Large intestine (tissue), 3 donors: ENCODE results near the gene CTTNBP2NL. TPM values are rescaled to one million over a fixed set of nuclear protein-coding genes. Genes with fewer than 3 reads are reported as not detected.
"Not testable (repeated sequence)": the region's sequence is repeated elsewhere in the genome, so short reads cannot be mapped to it uniquely, and the experiment has no call there.

Source experiments
- DNase-seq, 2 donors: peaks; one replicate each; pipeline versions ENCODE4 v3.0.0 to v3.0.0-alpha.2; 2013
- H3K27ac ChIP-seq: one replicate; pipeline ENCODE4 v1.5.1; 2013; ENCODE audit warnings: low read length
- H3K27me3 ChIP-seq: 2 replicates; pipeline ENCODE4 v1.6.1; 2013; ENCODE audit warnings: low read length; ENCODE audit not compliant: control insufficient read depth, insufficient read depth
- H3K36me3 ChIP-seq: 2 replicates; pipeline ENCODE4 v1.6.1; 2013; ENCODE audit warnings: low read length; ENCODE audit not compliant: control insufficient read depth, insufficient read depth
- H3K4me1 ChIP-seq: one replicate; pipeline ENCODE4 v1.6.1; 2013; ENCODE audit warnings: low read length; ENCODE audit not compliant: control insufficient read depth, insufficient read depth
- H3K4me3 ChIP-seq: one replicate; pipeline ENCODE4 v1.5.1; 2013; ENCODE audit warnings: low read length
- H3K9me3 ChIP-seq: one replicate; pipeline ENCODE4 v1.6.1; 2013; ENCODE audit warnings: mild to moderate bottlenecking, low read depth, low read length, moderate library complexity; ENCODE audit not compliant: control insufficient read depth
- WGBS: methylation state at CpG from one replicate; pipeline ENCODE4 v1.1.5; 2013; ENCODE audit warnings: low lambda C conversion rate; ENCODE audit not compliant: insufficient coverage; 5-methylcytosine and 5-hydroxymethylcytosine counted together
- polyA plus RNA-seq: library from polyadenylated mRNA; unstranded; fragments of 120-200 nt; gene quantifications from one replicate; pipeline ENCODE4 v1.2.1, GENCODE V29; 2013

CTTNBP2NL gene
- polyA plus RNA-seq, 1 donor: 21.6 TPM

DNA sequence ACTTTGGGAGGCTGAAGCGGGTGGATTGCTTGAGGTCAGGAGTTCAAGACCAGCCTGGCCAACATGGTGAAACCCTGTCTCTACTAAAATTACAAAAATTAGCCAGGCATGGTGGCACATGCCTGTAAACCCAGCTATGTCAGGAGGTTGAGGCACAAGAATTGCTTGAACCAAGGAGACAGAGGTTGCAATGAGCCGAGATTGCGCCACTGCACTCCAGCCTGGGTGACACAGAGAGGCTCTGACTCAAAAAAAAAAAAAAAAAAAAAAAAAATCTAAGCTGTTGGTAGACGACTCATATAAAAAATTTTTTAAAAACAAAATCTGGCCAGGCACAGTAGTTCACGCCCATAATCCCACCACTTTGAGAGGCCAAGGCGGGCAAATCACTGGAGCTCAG, 91.7 kb downstream of the CTTNBP2NL start:
- not testable (repeated sequence) for H3K4me3 ChIP-seq, H3K4me1 ChIP-seq, DNase-seq, H3K9me3 ChIP-seq, H3K27me3 ChIP-seq, H3K36me3 ChIP-seq, H3K27ac ChIP-seq
- WGBS: no CpG with 5 or more reads among the region's 6 CpGs

DNA sequence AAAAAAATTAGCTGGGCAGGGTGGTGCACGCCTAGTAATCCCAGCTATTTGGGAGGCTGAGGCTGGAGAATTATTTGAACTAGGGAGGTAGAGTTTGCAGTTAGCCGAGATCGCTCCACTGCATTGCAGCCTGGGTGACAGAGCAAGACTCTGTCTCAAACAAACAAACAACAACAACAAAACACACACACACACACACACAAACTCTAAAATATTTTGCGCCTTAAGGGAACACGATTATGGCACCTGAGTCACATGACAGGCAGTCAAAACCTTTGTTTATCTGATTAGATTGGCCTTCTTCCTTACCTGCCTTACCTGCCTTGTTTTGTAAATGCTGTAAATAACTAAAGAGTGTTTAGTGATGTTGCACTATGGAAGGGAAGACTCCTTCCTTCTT, 92.1 kb downstream of the CTTNBP2NL start:
- WGBS: no CpG with 5 or more reads among the region's 5 CpGs
- no peaks in the 10 kb centered on the region for H3K4me1 ChIP-seq

DNA sequence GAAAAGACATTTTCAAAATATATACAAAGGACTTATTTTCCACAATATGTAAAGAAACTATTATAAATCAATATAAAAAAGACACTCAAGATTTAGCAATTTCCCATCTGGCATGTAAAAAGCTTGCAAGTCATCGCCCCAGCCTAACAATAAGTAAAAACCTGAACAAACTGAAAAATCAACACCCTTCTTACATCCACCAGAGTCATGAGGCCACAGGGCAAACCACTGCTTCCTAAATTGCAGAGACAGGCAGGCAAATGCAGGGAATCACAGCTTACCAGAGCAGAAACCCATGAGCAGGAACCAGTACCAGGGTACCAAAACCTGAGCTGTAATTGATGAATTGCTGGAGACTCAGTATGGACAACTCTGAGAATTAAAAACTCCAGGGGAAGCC, 96.1 kb downstream of the CTTNBP2NL start:
- H3K27ac ChIP-seq: no peak overlapping the region
- H3K4me1 ChIP-seq: no peaks in the 10 kb centered on the region
- no peaks in the 10 kb centered on the region for H3K9me3 ChIP-seq
- H3K36me3 ChIP-seq: no peaks in the 10 kb centered on the region
- DNase-seq: no peak
- H3K4me3 ChIP-seq: no peak overlapping the region
- H3K27me3 ChIP-seq: no peaks in the 10 kb centered on the region
- WGBS: no CpG with 5 or more reads among the region's 1 CpG

More for the DNA sequence above, 92.1 kb downstream of the CTTNBP2NL start:
- Histone ChIP-seq H3K4me3 (no peak overlapping the region), H3K36me3 (no peaks in the 10 kb centered on the region), H3K27ac (no peak overlapping the region), H3K27me3 (no peaks in the 10 kb centered on the region), H3K9me3 (no peaks in the 10 kb centered on the region)
- DNase-seq: no peak

DNA sequence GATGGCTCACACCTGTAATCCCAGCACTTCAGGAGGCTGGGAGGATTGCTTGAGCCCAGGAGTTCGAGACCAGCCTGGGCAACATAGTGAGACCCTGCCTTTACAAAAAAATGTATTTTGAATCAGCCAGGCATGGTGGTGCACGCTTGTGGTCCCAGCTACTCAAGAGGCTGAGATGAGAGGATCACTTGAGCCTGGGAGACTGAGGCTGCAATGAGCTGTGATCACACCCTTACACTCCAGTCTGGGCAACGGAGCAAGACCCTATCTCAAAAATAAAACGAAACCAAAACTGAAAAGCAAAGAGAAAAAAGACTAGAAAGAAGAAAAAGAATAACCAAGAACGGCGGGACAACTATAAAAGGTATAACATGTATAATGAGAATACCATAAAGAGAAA, 97.3 kb downstream of the CTTNBP2NL start:
- H3K27me3 ChIP-seq: no peaks in the 10 kb centered on the region
- no peaks in the 10 kb centered on the region for H3K4me1 ChIP-seq
- H3K4me3 ChIP-seq: no peak overlapping the region
- no peak overlapping the region for H3K27ac ChIP-seq
- DNase-seq: no peak
- no peaks in the 10 kb centered on the region for H3K9me3 ChIP-seq
- 97% methylated on average over 5 of the region's 6 CpGs for WGBS
- H3K36me3 ChIP-seq: no peaks in the 10 kb centered on the region

DNA sequence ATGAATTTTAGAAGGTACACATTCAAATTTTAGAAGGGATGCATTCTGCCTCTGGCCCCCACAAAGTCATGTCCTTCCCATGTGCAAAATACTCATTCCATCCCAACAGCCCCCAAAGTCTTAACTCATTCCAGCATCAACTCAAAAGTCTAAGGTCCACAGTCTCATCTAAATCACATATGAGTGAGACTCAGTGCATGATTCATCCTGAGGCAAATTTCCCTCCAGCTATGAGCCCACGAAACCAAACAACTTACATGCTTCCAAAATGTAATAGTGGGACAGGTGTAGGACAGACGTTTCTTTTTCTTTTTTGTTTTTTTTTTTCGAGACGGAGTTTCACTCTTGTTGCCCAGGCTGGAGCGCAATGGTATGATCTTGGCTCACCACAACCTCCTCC, 100.3 kb downstream of the CTTNBP2NL start:
- H3K4me3 ChIP-seq: no peak overlapping the region
- H3K4me1 ChIP-seq: no peaks in the 10 kb centered on the region
- H3K27me3 ChIP-seq: peaks cover 9% of the 10 kb centered on the region
- H3K9me3 ChIP-seq: no peaks in the 10 kb centered on the region
- 100% methylated on average over 2 of the region's 5 CpGs for WGBS
- no peak for DNase-seq
- H3K27ac ChIP-seq: no peak overlapping the region
- no peaks in the 10 kb centered on the region for H3K36me3 ChIP-seq

GRCh38 chr1:112501810-112502641, 106.0 kb downstream of the CTTNBP2NL start:
- Histone ChIP-seq H3K27ac (no peak overlapping the region), H3K36me3 (no peaks in the 10 kb centered on the region), H3K4me3 (peak overlapping the region; percentile 39), H3K9me3 (no peaks in the 10 kb centered on the region), H3K4me1 (peaks cover 7% of the 10 kb centered on the region), H3K27me3 (peaks cover 43% of the 10 kb centered on the region)
- DNase-seq: peak; percentile 63 to 77
- no CpG with 5 or more reads among the region's 65 CpGs for WGBS

DNA sequence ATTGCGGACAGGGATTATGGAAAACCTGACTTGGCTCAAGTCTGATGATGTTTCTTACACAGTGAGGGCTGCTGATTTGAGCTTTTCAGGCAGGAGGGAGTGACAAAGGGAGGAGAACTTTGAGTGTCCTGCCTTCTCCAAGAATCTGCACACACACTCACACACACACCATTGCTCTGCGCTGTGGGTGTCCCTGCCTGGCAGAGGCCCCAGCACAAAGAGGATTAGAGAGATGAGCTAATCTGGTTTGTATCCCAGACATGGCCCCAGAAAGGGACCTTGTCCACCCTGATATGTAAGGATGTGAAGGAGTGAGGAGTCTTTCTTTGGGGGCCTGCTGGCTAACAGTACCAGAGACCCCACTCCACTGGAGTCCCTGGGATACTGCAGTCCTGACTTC, 106.8 kb downstream of the CTTNBP2NL start:
- no CpG with 5 or more reads among the region's 2 CpGs for WGBS
- H3K9me3 ChIP-seq: no peaks in the 10 kb centered on the region
- no peak overlapping the region for H3K4me3 ChIP-seq
- peaks cover 49% of the 10 kb centered on the region for H3K27me3 ChIP-seq
- no peak for DNase-seq
- H3K4me1 ChIP-seq: peaks cover 10% of the 10 kb centered on the region
- no peaks in the 10 kb centered on the region for H3K36me3 ChIP-seq
- H3K27ac ChIP-seq: no peak overlapping the region

DNA sequence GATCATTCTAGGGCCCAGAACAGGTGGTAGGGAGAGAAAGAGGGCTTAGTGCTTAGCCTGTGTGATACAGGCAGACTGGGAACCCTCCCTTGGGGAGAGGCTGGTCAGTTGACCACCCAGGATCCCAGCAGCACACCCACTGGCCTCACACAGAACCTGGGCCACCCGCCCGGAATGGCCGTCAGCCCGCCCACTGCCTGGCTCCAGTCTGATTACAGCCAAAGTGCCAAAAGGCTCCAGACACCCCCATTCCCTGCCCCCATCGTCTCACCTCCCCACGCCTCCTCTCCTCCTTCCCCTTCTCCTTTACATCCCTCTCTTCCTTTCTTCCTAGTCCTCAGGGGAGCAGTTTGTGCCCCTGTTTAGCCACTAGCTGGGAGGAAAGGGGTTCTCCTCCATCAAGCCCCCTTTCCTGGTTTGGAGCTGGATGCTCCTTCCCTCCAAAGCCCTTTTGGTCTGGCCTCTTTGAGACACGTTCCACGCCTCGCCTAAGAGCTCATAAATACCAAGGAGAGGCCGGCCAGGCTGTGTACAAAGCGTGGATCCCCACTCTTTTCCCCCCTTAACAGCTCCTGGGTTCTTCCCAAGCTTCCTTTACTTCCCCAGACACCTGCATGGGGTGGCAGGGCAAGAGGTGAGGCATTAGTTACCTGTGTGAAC, 108.1 kb downstream of the CTTNBP2NL start:
- DNase-seq: no peak
- peaks cover 17% of the 10 kb centered on the region for H3K4me1 ChIP-seq
- H3K4me3 ChIP-seq: no peak overlapping the region
- peaks cover 61% of the 10 kb centered on the region for H3K27me3 ChIP-seq
- H3K36me3 ChIP-seq: no peaks in the 10 kb centered on the region
- no peak overlapping the region for H3K27ac ChIP-seq
- peaks cover 5% of the 10 kb centered on the region for H3K9me3 ChIP-seq
- 60% methylated on average over 2 of the region's 11 CpGs for WGBS

DNA sequence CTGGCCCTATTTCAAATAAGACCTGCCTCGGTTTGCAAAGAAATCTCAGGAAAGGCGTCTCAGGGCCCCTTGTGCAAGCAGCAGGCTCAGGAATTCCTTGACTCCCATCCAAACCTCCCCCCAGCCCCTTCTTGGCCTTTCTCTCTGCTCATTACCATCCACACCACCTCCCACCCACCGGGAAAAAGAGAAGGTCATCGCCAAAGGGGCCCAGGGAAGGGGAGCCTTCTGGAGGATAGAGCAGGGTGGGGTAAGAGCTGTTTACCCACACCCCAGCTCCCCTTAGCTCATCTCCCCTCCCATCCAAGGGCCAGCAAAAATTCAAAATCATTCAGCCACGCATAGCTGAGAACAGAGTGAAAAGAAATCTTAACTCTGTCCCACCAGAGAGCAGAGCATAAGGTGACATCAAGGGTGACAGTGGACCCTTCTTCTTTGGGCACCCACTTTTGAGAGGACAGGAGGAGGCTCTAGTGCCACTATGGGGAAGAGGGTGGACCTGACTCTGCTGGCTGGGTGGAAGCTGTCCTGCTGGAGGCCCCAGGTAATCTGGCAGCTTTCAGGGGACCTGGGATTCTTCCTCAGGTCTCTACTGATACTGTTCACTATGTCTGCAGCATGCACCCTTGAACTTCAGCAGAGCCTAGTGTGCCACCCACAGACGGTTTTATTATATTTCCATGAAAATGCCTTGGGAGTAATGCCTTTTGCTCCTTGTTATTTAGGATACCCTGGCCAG, 108.8 kb downstream of the CTTNBP2NL start:
- Histone ChIP-seq H3K4me1 (peaks cover 17% of the 10 kb centered on the region), H3K36me3 (no peaks in the 10 kb centered on the region), H3K9me3 (peaks cover 5% of the 10 kb centered on the region), H3K4me3 (no peak overlapping the region), H3K27ac (no peak overlapping the region), H3K27me3 (peaks cover 67% of the 10 kb centered on the region)
- WGBS: no CpG with 5 or more reads among the region's 6 CpGs
- no peak for DNase-seq

GRCh38 chr1:112505400-112505785, 109.4 kb downstream of the CTTNBP2NL start:
- Histone ChIP-seq H3K27me3 (peaks cover 72% of the 10 kb centered on the region), H3K4me1 (peaks cover 17% of the 10 kb centered on the region), H3K36me3 (no peaks in the 10 kb centered on the region), H3K9me3 (peaks cover 5% of the 10 kb centered on the region), H3K27ac (no peak overlapping the region), H3K4me3 (no peak overlapping the region)
- WGBS: no CpG with 5 or more reads among the region's 1 CpG
- DNase-seq: no peak
